GM21717 (cell line): ENCODE results near the gene C12orf54.
"Not testable (repeated sequence)": the region's sequence is repeated elsewhere in the genome, so short reads cannot be mapped to it uniquely, and the experiment has no call there.

Source experiments
- ATAC-seq: cut with Tn5 transposase; IDR thresholded peaks from one replicate; pipeline ENCODE4 v1.9.1; 2021; ENCODE audit warnings: mild to moderate bottlenecking, moderate library complexity; ENCODE audit not compliant: unreplicated experiment

Gene C12orf54

DNA sequence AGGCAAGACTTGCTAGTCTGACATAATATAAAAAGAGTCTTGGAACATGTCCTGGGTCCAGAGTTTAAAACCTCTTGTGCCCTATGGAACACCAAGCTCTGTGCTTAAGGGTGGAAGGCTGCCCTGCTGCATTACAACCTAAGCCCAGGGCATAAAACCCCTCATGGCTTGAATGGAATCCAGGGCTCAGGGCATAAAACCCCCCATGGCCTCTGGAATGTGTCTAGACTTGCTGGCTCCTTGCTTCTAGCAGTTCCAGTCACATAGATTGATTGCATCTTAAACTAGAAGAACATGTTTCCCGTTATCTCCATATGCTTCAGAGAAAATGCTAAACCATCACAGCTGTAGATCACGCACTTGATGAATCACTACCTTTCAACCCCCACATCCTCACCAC, 24.5 kb downstream of the C12orf54 start:
- ATAC-seq, result not testable (repeated sequence)

DNA sequence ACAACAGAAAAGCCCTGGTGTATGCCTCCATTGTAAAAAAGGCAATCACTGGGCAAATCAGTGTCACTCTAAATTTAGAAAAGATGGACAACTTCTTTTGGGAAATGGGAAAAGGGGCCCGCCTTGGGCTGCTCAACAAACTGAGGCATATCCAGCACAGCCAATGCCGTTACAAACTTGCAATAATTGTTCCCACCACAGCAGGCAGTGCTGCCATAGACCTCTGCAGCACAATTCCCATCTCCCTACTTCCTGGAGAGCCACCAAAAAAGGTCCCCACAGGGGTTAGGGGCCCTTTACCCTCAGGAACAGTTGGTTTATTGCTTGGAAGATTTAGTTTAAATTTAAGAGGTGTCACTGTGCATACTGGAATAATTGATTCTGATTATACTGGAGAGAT, 26.7 kb downstream of the C12orf54 start:
- no peak for ATAC-seq

DNA sequence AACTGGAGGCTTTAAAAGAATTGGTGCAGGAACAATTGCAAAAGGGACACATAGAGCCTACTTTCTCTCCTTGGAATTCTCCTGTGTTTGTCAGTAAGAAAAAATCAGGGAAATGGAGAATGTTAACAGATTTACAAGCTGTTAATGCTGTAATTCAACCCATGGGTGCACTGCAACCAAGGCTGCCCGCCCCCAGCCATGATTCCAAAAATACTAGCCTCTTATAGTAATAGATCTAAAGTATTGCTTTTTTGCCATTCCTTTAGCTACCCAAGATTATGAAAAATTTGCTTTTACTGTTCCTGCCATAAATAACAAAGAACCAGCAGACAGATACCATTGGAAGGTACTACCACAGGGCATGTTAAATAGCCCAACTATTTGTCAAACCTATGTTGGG, 27.8 kb downstream of the C12orf54 start:
- ATAC-seq, result no peak

DNA sequence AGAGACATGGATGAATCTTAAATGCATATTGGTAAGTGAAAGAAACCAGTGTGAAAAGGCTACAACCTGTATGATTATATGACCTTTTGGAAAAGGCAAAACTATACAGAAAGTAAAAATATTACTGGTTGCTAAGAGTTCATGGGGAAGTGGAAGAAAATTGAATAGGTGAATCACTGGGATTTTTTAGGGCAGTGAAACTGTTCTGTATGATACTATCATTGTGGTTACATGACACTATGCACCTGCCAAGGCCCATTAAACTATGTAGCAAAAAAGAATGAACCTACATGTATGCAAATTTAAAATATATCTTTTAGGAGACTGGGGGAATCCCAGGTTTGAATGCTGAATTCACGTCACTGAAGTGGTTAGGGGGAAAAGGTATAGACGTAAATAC, 30.6 kb downstream of the C12orf54 start:
- peak; percentile 93 for ATAC-seq

DNA sequence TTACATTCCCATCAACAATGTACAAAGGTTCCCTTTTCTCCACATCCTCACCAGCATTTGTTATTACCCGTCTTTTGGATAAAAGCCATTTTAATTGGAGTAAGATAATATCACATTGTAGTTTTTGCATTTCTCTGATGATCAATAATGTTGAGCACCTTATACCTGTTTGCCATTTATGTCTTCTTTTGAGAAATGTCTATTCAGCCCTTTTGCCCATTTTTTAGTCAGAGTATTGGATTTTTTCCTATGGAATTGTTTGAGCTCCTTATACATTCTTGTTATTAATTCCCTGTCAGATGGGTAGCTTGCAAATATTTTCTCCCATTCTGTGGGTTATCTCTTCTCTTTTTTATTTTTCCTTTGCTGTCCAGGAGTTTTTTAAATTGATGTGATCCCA, 32.4 kb downstream of the C12orf54 start:
- no peak for ATAC-seq

DNA sequence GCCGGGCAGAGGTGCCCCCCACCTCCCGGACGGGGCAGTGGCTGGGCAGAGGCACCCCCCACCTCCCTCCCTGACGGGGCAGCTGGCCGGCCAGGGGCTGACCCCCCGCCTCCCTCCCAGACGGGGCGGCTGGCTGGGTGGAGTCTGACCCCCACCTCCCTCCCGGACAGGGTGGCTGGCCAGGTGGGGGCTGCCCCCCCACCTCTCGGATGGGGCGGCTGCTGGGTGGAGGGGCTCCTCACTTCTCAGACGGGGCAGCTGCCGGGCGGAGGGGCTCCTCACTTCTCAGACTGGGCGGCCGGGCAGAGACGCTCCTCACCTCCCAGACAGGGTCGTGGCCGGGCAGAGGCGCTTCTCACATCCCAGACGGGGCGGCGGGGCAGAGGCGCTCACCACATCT, 38.1 kb downstream of the C12orf54 start:
- ATAC-seq, result not testable (repeated sequence)

DNA sequence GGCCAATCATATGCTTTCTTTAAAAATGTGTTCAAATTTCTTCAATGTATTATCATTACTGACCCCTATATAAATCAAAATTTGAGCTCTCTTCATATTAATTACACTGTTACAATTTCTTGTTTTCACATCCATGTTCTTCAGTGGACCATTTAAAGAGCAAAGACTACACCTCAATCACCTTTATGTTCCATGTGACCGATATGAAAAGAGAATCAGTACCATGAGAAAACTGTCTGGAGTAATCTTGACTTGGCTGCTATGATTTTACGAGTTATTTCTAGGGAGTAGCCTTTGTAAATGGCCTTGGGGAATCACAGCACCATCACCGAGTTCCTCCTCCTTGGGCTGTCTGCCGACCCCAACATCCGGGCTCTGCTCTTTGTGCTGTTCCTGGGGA, 43.0 kb downstream of the C12orf54 start, which contains the start of gene OR8S1:
Gene OR8S1, plus strand, starts transcription at position 301 of the 400 bp plus-strand sequence. Its CDS starts 0 bp downstream, at position 301.
- ATAC-seq, result no peak

DNA sequence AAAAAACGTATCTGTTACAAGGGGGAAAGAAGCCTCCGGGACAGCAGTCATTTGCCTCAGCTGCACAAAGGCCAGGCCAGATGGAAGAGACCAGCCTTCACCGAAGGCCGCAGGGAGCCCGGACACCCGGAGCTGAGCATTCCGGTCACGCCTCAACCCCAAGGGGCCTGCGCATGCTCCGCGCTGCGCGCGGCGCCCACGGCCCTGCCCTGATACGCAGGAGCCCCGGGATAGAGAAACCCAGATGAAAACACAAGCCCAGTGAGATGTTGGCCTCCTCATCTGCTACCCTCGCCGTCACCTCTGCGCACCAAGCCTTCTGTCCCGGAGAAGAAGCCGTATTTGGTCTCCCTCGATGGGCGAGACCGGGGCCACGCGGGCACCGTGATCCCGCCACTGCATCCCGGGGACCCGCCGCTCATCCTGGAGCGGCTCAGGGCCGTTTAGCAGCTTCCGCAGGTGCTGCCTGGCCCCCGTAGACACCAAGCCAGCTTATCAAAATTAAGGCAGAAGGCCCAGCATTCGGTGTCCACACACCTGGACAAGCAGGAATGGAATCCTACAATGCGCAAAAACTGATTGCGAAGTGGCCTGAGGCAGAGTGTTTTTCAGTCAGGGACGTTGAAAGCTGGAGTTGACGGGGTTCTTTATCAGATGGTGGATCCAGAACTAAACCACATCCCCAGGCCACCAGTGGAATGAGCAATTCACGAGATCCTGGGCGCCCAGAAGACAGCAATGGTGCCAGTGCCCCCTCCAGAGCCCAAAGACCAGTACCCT, 45.8 kb downstream of the C12orf54 start:
- ATAC-seq, result no peak

DNA sequence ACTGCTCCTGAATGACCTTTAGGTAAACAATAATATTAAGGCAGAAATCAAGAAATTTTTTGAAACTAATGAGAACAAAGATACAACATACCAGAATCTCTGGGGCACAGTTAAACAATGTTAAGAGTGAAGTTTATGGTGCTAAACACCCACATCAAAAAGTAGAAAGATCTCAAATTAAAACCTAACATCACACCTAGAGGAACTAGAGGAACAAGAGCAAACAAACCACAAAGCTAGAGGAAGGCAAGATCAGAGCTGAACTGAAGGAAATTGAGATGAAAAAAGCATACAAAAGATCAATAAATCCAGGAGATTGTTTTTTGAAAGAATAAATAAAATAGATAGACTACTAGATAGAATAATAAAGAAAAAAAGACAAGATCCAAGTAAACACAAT, 50.3 kb downstream of the C12orf54 start:
- no peak for ATAC-seq

DNA sequence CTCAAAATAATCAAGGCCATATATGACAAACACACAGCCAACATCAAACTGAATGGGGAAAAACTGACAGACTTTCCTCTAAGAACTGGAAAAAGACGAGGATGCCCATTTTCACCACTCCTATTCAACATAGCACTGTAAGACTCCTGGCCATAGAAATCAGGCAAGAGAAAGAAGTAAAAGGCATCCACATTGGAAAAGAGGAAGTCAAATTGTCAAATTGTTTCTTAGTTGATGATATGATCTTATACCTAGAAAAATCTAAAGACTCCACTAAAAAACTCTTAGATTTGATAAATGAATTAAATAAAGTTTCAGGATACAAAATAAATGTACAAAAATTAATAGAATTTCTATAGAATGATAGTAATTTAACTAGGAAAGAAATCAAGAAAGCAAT, 54.3 kb downstream of the C12orf54 start:
- no peak for ATAC-seq

DNA sequence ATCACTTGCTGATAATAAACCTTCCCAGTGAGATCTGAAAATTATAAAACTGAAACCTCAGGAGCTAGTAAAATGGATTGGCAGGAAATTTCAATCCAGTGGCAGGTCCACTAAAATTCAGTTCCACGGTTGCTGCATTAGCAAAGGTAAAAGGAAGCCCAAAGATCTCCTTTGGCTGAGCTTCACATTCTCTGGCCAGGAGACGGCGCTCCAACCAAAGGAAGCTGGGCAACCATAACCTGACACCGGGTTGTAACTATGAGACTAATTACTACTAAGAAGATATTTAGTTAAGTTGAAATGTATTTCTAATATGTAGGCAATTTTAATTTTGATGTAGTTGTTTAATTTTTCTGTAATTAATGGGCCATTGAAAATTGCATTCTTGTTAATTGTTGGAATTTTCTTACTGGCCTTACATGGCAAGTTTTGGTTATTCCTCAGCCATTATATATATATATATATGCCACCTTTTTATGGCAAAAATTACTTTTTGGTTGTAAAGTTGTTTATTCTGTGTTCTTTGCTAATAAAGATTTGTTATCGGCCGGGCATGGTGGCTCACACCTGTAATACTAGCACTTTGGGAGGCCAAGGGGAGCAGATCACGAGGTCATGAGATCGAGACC, 60.1 kb downstream of the C12orf54 start:
- ATAC-seq, result no peak

DNA sequence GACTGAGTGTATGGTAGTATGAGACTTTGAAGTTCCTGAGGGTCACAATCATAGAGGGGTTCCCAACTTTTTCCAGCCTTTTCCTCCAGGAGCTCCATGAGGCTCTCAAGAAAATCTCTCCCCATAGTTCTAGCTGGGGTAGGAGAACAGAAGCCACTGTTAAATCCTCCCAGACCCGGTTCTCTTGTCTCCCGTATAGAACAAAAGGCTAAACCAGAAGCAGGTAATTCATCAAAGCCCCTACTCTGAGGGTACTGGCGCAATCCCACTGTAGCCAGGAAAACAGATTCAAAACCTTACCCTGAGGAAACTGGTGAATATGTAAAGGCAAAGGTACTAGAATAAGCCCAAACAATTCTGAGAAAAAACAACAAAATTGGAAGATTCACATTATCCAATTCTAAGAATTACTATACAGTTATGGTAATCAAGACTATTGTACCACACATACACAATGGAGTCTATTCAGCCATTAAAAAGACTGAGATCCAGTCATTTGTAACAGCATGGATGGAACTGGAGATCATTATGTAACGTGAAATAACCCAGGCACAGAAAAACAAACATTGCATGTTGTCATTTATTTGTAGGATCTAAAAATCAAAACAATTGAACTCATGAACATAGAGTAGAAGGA, 63.7 kb downstream of the C12orf54 start:
- no peak for ATAC-seq
